Stimulated activated CD4-positive, alpha-beta T cell treated with anti-CD3 and anti-CD28 coated beads, Interleukin-4, amount 100 ng/mL, for 4 hours (primary cell): ENCODE results near the gene TH.

Source experiments
- DNase-seq, 2 experiments: peaks; one replicate each; pipeline ENCODE4 v3.0.0-alpha.2; 2020

Gene TH

DNA sequence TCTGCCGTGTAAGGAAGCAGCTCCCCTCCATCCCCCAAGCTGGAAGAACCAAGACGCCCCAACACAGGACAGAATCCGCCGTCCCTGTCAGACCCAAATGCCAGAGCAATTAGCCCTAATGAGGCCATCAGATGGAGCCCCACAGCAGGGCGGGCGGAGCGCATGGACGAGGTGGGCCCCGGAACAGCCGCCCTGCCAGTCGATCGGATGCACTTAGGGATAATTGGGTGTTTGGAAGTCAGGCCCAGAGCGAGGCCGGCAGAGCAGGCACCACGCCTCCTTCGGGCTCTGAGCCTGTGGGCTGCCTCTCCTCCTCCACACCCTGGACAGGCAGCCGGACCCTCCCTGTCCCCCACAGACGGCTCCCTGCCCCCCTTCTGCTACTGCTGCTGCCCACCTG, 5.5 kb upstream of the TH start:
- no peak for DNase-seq

GRCh38 chr11:2176389-2176900, 4.8 kb upstream of the TH start:
- DNase-seq, result no peak

GRCh38 chr11:2175659-2176058, 4.0 kb upstream of the TH start:
- DNase-seq, result no peak

DNA sequence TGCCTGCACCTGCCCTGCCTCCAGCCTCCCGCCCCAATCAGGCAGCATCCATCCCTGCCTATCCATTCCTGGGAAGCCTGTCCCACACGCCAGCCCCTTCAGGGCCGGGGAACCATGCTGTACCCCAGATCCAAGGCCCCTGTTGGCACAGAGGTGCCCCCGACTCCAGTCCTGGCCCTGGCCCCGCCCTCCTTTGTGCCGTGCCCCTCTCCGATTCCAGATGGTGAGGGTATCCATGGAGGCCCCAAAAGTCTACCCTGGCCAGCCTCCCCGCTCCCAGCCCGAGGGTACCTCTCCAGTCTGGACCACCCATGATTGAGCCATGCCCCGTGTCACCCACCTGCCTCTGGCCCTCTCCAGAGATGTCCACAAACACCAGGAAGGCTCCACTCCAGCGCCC, 2.7 kb upstream of the TH start:
- no peak for DNase-seq

- DNase-seq, result no peak
Measured at GRCh38 chr11:2173761-2174160, 2.1 kb upstream of the TH start.

DNA sequence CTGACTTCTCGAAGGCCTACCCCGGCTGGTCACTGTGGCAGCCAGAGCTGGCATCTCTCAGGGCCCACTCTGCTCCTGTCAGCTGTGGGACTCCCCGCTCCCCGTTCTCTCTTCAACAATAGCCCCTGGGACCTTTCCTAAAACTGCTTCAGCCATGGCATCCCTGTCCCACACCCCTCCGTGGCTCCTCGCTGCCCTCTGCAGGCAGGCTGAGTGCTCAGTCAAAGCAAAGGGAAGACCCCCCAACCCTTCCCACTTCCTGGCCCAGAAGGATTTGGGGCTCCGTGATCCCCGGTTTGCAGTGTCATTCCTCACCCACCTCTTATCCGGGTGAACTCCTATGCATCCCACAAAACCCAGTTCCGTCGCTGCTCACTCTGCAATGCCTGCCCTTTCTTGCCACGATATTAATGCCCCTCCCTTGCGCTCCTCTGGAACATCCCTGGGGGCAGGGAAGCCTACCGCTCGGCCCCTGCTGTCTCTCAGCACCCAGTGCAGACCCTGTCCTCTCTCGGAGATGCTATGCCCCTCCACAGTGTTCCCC, 1.6 kb upstream of the TH start:
- no peak for DNase-seq

DNA sequence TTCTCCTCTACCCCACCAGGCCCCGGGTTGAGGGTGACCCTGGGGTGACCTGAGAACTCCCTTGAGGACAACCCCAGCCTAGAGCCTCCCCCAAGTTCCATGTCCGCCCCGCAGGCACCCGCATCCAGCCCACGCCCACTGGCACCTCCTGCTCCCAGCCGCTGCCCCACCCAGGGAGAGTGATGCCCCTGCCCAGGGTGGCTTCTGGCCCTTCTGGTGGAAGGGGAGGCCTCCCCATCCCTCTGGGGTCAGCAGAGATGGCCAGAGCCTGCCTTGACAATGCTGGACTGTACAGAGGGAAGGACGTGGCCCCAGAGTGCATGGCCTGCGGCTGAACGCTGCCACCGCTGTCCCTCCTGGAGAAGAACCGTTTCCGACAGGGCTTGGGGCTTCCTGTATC, 1.1 kb upstream of the TH start:
- no peak for DNase-seq

DNA sequence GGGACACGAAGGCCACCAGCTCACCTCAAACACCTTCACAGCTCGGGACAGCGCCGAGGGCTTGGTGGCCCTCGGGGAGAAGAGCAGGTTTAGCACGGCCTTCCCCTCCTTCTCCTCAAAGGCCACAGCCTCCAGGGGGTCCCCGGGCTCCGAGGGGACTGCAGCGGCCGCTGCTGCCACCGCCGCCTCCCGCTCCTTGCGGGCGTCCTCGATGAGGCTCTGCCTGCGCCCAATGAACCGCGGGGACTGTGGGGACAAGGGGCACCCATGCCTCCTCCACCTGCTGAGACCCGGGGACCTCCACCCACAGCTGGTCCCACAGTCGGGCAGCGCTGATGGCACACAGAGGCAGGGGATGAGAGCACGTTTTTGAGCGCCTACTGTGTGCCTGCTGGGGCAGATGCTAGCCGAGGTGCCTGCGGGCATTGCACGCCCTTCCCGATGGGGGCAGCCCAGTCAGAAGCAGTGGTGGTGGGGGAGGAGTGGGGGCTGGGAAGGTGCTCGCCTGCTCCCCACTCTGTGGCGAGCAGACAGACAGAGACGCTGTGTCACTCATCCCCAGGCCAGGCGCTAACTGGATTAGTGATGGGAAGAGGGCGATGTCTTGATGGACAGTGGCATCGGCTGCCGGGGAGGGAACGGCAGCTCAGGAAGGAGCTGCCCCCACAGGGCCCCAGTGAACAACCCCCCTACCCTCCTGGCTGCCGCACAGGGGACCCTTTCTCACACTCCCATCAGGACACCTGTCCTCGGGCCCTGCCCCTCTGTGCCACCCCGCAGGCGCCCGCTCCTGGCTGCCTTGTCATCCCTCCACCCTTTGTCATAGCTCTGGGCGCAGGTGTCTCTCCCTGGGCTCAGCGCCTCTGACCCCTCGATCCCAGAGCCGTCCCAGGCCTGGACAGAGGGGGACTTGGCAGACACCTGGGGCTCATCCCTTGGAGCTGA, 1.7 kb downstream of the TH start:
- DNase-seq, result no peak

DNA sequence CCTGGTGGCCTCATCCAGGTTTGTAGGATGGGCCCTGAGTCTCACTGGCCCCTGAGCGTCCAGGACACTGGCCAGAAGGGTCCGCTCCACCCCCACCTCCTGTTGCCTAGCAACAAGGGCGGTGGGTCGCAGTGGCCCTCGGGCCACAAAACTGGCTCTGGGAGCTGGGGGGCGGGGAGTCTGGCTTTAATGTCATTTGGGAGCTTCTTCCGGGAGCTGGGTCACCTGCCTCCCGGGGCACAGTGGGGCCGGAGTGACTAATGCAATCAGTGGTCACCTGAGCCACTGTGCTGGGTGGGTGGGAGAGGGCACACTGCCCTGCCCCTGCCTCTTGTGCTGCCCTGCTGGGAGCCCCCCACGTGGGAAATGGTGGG, 2.6 kb downstream of the TH start:
- DNase-seq, result no peak

DNA sequence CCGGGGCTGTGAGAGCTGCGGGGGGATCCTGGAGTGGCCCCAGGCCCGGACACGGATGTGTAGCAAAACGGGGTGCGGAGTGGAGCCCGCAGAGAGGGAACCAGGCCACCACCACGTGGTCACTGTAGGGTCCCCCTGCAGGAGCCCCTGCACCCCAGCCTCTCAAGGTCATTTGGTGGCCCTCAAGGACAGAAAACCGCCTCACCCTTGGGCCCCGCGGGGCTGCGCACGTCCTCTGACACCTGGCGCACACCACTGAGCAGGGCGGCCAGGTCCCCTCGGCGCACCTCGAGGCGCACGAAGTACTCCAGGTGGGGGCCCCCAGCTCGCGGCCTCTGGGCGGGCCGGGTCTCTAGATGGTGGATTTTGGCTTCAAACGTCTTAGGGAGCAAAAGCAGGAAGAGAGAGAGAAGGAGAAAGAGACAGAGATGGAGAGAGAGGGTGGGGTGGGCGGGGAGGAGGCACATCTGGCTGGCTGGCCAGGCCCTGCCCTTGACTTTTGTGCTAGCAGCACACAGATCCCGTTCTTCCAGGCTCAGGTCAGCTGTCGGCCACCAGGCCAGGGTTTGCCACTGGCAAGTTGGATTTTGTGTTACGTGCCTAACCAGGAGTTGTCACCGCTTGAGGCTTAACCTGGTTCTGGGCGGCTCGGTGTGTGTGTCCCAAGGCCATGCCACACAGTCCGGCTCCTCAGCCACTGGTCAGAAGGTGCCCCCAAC, 3.2 kb downstream of the TH start:
- no peak for DNase-seq

DNA sequence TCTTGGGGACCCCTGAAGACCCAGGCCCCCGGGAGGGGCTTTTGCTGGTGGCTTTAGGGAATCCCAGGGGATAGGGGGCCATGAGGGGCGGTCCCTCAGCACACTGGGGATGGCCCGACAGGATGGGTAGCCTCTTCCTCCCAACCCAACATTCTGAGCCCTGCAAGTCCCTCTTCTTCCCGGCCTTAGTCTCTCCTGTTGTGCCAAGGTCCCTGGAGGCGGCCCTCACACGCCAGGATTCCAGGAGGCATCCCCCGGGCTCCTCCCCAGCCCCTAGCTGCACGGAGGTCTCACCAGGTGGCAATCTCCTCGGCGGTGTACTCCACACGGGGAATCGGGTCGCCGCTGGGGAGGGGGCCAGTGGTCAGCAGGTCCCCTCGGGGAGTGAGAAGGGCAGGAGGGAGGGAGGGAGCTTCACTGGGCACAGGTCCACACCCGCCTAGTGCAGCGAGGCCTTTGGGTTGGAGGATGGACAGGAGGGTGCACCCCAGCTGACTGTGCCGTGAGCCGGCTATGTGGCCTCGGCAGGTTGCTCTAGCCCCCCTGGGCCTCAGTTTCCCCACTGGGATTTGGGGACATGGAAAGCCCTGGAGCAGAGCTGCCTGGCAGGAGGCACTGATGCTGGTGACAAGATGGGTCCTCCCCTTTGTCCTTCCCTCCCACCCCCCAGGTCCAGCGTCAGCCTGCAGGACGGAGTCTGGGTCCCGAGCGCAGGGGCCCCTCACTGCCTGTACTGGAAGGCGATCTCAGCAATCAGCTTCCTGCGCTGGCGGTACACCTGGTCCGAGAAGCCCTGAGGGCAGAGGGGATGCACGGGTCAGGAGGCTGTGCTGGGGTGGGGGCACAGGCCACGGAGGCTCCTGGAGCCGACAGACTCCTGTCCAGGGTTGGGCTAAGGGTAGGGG, 4.2 kb downstream of the TH start:
- DNase-seq, result no peak

GRCh38 chr11:2166091-2166851, 5.3 kb downstream of the TH start:
- peak in 1 of 2 experiments; percentile 54 for DNase-seq

DNA sequence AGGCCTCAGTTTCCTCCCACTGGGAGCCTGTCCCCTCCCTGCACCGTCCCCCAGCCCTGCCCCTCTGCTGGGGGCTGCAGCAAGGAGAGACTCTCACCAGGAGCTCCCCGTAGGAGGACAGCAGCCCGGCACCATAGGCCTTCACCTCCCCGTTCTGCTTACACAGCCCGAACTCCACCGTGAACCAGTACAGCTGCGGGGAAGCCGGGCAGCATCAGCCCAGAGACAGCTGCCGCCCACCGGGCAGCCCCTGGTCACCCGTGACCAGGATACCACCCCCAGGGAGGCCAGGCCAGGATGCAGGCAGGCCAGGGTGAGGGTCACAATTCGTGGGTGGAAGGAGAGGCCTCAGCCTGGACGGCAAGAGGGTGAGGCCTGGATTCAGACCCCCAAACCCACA, 6.0 kb downstream of the TH start:
- DNase-seq, result no peak

DNA sequence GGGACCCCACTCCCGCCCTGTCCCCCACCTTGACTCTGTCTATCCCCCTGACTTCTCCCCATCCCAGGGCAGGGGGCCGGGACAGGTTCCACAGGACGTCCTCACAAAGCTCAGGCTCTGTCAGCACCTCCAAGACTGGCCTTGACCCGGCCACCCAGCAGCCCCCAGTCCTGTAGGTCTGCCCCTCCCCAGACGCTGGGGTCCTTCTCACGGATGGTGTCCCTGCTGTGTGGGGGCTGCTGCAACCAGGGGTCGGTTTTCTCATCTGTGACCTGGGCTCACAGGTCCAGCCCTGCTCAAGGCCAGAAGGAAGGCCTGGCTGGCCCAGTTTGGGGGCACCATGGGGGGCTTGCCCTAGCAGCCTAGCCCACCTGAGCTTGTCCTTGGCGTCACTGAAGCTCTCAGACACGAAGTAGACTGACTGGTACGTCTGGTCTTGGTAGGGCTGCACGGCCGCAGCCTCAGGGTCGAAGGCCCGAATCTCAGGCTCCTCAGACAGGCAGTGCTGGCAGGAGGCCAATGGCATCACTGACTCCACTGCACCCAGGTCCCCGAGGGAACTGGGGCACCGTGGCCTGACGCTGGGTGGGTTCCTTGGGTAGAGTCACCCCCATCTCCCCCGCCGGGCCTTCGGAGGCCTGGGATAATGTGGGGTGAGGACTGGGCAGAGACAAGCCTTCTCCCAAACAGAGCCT, 6.6 kb downstream of the TH start:
- DNase-seq, result no peak

DNA sequence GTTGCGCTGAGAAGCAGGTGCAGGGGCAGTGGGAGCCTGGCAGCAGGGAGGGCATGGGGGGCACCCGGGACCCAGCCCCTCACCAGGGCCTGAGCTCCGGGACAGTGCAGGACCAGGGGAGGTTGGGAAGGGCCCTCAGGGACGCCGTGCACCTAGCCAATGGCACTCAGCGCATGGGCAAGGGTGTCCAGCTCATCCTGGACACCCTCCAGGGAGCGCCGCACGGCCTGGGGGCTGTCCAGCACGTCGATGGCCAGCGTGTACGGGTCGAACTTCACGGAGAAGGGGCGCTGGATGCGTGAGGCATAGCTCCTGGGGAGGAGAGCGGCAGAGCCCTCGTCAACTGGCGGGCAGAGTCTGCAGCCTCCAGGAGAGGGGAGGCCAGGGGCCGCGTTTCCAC, 7.5 kb downstream of the TH start:
- no peak for DNase-seq

DNA sequence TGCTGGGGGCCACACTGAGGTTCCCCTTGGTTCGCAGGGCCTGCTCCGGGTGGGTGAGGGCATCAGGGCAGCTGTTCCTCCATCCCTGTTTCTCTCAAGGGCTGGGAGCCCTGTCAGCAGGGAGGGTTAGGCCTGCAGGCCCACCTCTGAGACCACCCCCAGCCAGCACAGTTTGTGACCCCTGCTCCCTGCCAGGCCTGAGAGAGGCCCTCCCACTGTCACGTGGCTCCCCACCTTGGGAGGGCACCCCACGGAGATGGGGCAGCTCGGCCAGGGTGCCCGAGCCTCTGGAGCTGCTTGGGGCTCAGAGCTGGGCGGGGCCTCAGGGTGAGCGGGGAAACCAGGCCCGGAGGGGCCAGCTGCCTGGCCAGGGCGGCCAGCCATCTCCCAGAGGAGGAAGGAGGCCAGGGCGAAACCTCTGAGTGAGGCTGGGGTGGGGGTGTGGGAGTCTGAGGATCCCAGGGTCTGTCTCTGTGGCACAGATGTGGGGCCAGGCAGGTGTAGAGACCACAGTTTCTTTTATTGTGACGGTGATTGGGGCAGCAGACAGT, 8.1 kb downstream of the TH start:
- DNase-seq, result no peak

DNA sequence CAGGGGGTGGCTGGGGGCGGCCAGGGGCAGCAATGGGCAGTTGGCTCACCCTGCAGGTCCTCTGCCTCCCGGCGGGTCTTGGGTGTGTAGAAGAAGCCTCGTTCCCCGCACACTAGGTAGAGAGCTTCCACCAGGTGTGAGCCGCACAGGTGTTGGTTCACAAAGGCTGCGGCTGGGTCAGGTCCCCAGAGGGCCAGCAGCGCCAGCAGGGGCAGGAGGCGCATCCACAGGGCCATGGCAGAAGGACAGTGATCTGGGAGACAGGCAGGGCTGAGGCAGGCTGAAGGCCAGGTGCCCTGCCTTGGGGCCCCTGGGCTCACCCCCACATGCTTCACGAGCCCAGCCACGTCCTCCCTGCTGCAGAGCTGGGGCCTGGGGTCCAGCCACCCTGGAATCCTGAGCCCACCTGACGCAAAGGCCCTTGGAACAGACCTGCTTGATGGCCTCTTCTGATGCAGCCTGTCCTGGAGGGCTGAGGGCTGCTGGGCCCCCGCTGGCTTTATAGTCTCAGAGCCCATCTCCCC, 10.8 kb downstream of the TH start, which contains the start of gene INS:
Gene INS, minus strand, starts transcription at position 474 of the 524 bp plus-strand sequence. Its CDS starts 238 bp downstream, at position 236.
- no peak for DNase-seq

DNA sequence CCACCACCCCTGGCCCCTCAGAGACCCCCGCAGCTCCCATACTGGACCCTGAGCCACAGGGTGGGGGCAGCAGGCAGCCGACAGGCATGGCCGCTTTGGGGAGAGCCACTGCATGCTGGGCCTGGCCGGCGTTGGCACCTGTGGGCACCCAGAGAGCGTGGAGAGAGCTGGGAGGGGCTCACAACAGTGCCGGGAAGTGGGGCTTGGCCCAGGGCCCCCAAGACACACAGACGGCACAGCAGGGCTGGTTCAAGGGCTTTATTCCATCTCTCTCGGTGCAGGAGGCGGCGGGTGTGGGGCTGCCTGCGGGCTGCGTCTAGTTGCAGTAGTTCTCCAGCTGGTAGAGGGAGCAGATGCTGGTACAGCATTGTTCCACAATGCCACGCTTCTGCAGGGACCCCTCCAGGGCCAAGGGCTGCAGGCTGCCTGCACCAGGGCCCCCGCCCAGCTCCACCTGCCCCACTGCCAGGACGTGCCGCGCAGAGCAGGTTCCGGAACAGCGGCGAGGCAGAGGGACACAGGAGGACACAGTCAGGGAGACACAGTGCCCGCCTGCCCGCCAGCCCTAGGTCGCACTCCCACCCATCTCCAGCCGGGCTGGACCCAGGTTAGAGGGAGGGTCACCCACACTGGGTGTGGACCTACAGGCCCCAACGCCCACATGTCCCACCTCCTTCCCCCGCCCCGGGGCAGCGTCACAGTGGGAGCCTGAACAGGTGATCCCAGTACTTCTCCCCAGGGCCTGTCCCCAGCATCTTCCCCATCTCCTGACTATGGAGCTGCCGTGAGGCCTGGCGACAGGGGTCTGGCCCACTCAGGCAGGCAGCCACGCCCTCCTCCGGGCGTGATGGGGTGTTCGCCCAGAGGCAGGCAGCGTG, 11.8 kb downstream of the TH start:
- no peak for DNase-seq

GRCh38 chr11:2158966-2159365, 12.6 kb downstream of the TH start:
- no peak for DNase-seq
